Activated CD4-positive, alpha-beta T cell treated with anti-CD3 and anti-CD28 coated beads, Interleukin-2, amount 10 ng/mL, durations not matched to agents 7 days and 5 days (primary cell): Measurements from ENCODE around the gene GRID1. TPM values are rescaled to one million over a fixed set of nuclear protein-coding genes. Genes with fewer than 3 reads are reported as not detected.
"Not testable (repeated sequence)": the region's sequence is repeated elsewhere in the genome, so short reads cannot be mapped to it uniquely, and the experiment has no call there.

Source experiments
- CTCF ChIA-PET: fragments of 350-600 bp; sonication (Branson Sonifier 250); formaldehyde crosslinking; loops from one replicate; lab custom pipeline; 2021; ENCODE audit warnings: antibody characterized with exemption; lab: Charles Lee
- POLR2A ChIA-PET: fragments of 350-600 bp; sonication (Branson Sonifier 250); formaldehyde crosslinking; loops from one replicate; lab custom pipeline; 2021; ENCODE audit warnings: antibody characterized with exemption; lab: Charles Lee
- DNase-seq: peaks from one replicate; pipeline ENCODE4 v3.0.0-alpha.2; 2020
- H3K27ac Mint-ChIP-seq: one replicate; pipeline ENCODE4 v1.8.0; 2021; ENCODE audit warnings: mild to moderate bottlenecking, moderate library complexity, mixed read lengths
- H3K27me3 Mint-ChIP-seq: one replicate; pipeline ENCODE4 v1.8.0; 2021; ENCODE audit warnings: mixed read lengths
- H3K36me3 Mint-ChIP-seq: one replicate; pipeline ENCODE4 v1.8.0; 2021; ENCODE audit warnings: low read depth, mixed read lengths
- H3K4me1 Mint-ChIP-seq: one replicate; pipeline ENCODE4 v1.8.0; 2021; ENCODE audit warnings: mixed read lengths
- H3K4me3 Mint-ChIP-seq: one replicate; pipeline ENCODE4 v1.8.0; 2021; ENCODE audit warnings: mild to moderate bottlenecking, moderate library complexity, mixed read lengths
- H3K9me3 Mint-ChIP-seq: one replicate; pipeline ENCODE4 v1.8.0; 2021; ENCODE audit warnings: mixed read lengths
- total RNA-seq, 2 experiments: library from RNA; stranded (reverse); gene quantifications; one replicate each; pipeline ENCODE4 v1.2.3, GENCODE V29; 2021

The GRID1 gene
- total RNA-seq, 2 experiments from 2014 or later, result not detected

GRCh38 chr10:85713885-85714284 lies 652.7 kb downstream of the GRID1 start:
- no peaks in the 10 kb centered on the region for H3K27me3 Mint-ChIP-seq
- H3K9me3 Mint-ChIP-seq, result no peaks in the 10 kb centered on the region
- H3K27ac Mint-ChIP-seq, result no peak overlapping the region
- H3K4me3 Mint-ChIP-seq, result no peak overlapping the region
- ChIA-PET POLR2A (no interaction called here), CTCF (no interaction called here)
- H3K4me1 Mint-ChIP-seq, result no peaks in the 10 kb centered on the region
- H3K36me3 Mint-ChIP-seq, result no peaks in the 10 kb centered on the region
- DNase-seq, result no peak

GRCh38 chr10:85702768-85703167 lies 663.8 kb downstream of the GRID1 start:
- Mint-ChIP-seq H3K4me3 (no peak overlapping the region), H3K4me1 (no peaks in the 10 kb centered on the region), H3K27me3 (peaks cover 15% of the 10 kb centered on the region), H3K9me3 (no peaks in the 10 kb centered on the region), H3K27ac (no peak overlapping the region), H3K36me3 (no peaks in the 10 kb centered on the region)
- POLR2A ChIA-PET, result no interaction called here
- DNase-seq, result no peak
- CTCF ChIA-PET, result no interaction called here

- POLR2A ChIA-PET, DNase-seq, H3K4me3 Mint-ChIP-seq, CTCF ChIA-PET, H3K36me3 Mint-ChIP-seq, H3K9me3 Mint-ChIP-seq, H3K27ac Mint-ChIP-seq, H3K4me1 Mint-ChIP-seq: not testable (repeated sequence)
- H3K27me3 Mint-ChIP-seq, result peaks cover 16% of the 10 kb centered on the region
These were observed 667.5 kb downstream of the GRID1 start for GRCh38 chr10:85699066-85699465.

- DNase-seq, result no peak
- CTCF ChIA-PET, result no interaction called here
- no peaks in the 10 kb centered on the region for H3K36me3 Mint-ChIP-seq
- H3K27ac Mint-ChIP-seq, result no peak overlapping the region
- peaks cover 2% of the 10 kb centered on the region for H3K9me3 Mint-ChIP-seq
- H3K4me3 Mint-ChIP-seq, result no peak overlapping the region
- POLR2A ChIA-PET, result no interaction called here
- peaks cover 18% of the 10 kb centered on the region for H3K27me3 Mint-ChIP-seq
- no peaks in the 10 kb centered on the region for H3K4me1 Mint-ChIP-seq
These were observed 669.7 kb downstream of the GRID1 start for GRCh38 chr10:85696893-85697292.

GRCh38 chr10:85682621-85683020 lies 684.0 kb downstream of the GRID1 start:
- Mint-ChIP-seq H3K27me3 (peaks cover 6% of the 10 kb centered on the region), H3K9me3 (peaks cover 1% of the 10 kb centered on the region), H3K4me3 (no peak overlapping the region), H3K4me1 (no peaks in the 10 kb centered on the region), H3K36me3 (no peaks in the 10 kb centered on the region), H3K27ac (no peak overlapping the region)
- ChIA-PET CTCF (no interaction called here), POLR2A (no interaction called here)
- no peak for DNase-seq

GRCh38 chr10:85679710-85680109 lies 686.9 kb downstream of the GRID1 start:
- H3K4me3 Mint-ChIP-seq, result no peak overlapping the region
- ChIA-PET POLR2A (no interaction called here), CTCF (interaction anchor here (0.6 to 0.8 kb wide), 2 partner anchors 24 to 1699 kb away, joined by 3 read pairs; no protein-coding TSS in a partner anchor)
- no peak overlapping the region for H3K27ac Mint-ChIP-seq
- H3K36me3 Mint-ChIP-seq, result no peaks in the 10 kb centered on the region
- no peaks in the 10 kb centered on the region for H3K4me1 Mint-ChIP-seq
- H3K27me3 Mint-ChIP-seq, result peaks cover under 1% of the 10 kb centered on the region
- no peak for DNase-seq
- H3K9me3 Mint-ChIP-seq, result peaks cover 6% of the 10 kb centered on the region

- Mint-ChIP-seq H3K36me3 (no peaks in the 10 kb centered on the region), H3K4me3 (no peak overlapping the region), H3K27ac (no peak overlapping the region), H3K27me3 (no peaks in the 10 kb centered on the region), H3K4me1 (peaks cover 1% of the 10 kb centered on the region), H3K9me3 (peaks cover 6% of the 10 kb centered on the region)
- ChIA-PET POLR2A (no interaction called here), CTCF (interaction anchor here (0.6 to 0.8 kb wide), 2 partner anchors 23 to 1699 kb away, joined by 3 read pairs; no protein-coding TSS in a partner anchor)
- no peak for DNase-seq
These were observed 687.5 kb downstream of the GRID1 start for GRCh38 chr10:85679061-85679460.

GRCh38 chr10:85674851-85675250 lies 691.7 kb downstream of the GRID1 start:
- no peak for DNase-seq
- Mint-ChIP-seq H3K4me1 (peaks cover 23% of the 10 kb centered on the region), H3K27me3 (no peaks in the 10 kb centered on the region), H3K9me3 (peaks cover 16% of the 10 kb centered on the region), H3K27ac (no peak overlapping the region), H3K36me3 (peaks cover 4% of the 10 kb centered on the region), H3K4me3 (no peak overlapping the region)
- CTCF ChIA-PET, result interaction anchor here (0.7 kb wide), 1 partner anchor 180 kb away, joined by 3 read pairs; no protein-coding TSS in a partner anchor
- POLR2A ChIA-PET, result no interaction called here

GRCh38 chr10:85673270-85673669 lies 693.3 kb downstream of the GRID1 start:
- H3K27me3 Mint-ChIP-seq, result no peaks in the 10 kb centered on the region
- peaks cover 16% of the 10 kb centered on the region for H3K9me3 Mint-ChIP-seq
- DNase-seq, result no peak
- H3K4me3 Mint-ChIP-seq, result no peak overlapping the region
- ChIA-PET CTCF (no interaction called here), POLR2A (no interaction called here)
- no peak overlapping the region for H3K27ac Mint-ChIP-seq
- H3K36me3 Mint-ChIP-seq, result peaks cover 4% of the 10 kb centered on the region
- peaks cover 23% of the 10 kb centered on the region for H3K4me1 Mint-ChIP-seq

- H3K36me3 Mint-ChIP-seq, result peaks cover 4% of the 10 kb centered on the region
- H3K9me3 Mint-ChIP-seq, result peaks cover 11% of the 10 kb centered on the region
- no peak for DNase-seq
- H3K27ac Mint-ChIP-seq, result peak overlapping the region; percentile 61
- H3K4me3 Mint-ChIP-seq, result no peak overlapping the region
- CTCF ChIA-PET, result interaction anchor here (1.2 kb wide), 1 partner anchor 11 kb away, joined by 3 read pairs; no protein-coding TSS in a partner anchor
- POLR2A ChIA-PET, result no interaction called here
- peaks cover 23% of the 10 kb centered on the region for H3K4me1 Mint-ChIP-seq
- no peaks in the 10 kb centered on the region for H3K27me3 Mint-ChIP-seq
These were observed 695.1 kb downstream of the GRID1 start for GRCh38 chr10:85671530-85671929.

- ChIA-PET POLR2A (no interaction called here), CTCF (interaction anchor here (0.7 kb wide), 1 partner anchor 9 kb away, joined by 3 read pairs; no protein-coding TSS in a partner anchor)
- H3K36me3 Mint-ChIP-seq, result peaks cover 4% of the 10 kb centered on the region
- H3K27ac Mint-ChIP-seq, result no peak overlapping the region
- no peak overlapping the region for H3K4me3 Mint-ChIP-seq
- no peaks in the 10 kb centered on the region for H3K27me3 Mint-ChIP-seq
- peaks cover 11% of the 10 kb centered on the region for H3K9me3 Mint-ChIP-seq
- no peak for DNase-seq
- H3K4me1 Mint-ChIP-seq, result peaks cover 24% of the 10 kb centered on the region
These were observed 698.1 kb downstream of the GRID1 start for GRCh38 chr10:85668522-85668921.

- no peak overlapping the region for H3K4me3 Mint-ChIP-seq
- H3K4me1 Mint-ChIP-seq, result peaks cover 18% of the 10 kb centered on the region
- H3K27ac Mint-ChIP-seq, result no peak overlapping the region
- ChIA-PET POLR2A (no interaction called here), CTCF (no interaction called here)
- DNase-seq, result no peak
- peaks cover 6% of the 10 kb centered on the region for H3K9me3 Mint-ChIP-seq
- no peaks in the 10 kb centered on the region for H3K27me3 Mint-ChIP-seq
- peaks cover 1% of the 10 kb centered on the region for H3K36me3 Mint-ChIP-seq
These were observed 698.9 kb downstream of the GRID1 start for GRCh38 chr10:85667638-85668233.

- no peak overlapping the region for H3K4me3 Mint-ChIP-seq
- H3K4me1 Mint-ChIP-seq, result peaks cover 17% of the 10 kb centered on the region
- H3K27ac Mint-ChIP-seq, result no peak overlapping the region
- DNase-seq, result no peak
- H3K9me3 Mint-ChIP-seq, result peaks cover 3% of the 10 kb centered on the region
- ChIA-PET POLR2A (no interaction called here), CTCF (no interaction called here)
- H3K27me3 Mint-ChIP-seq, result no peaks in the 10 kb centered on the region
- peaks cover 1% of the 10 kb centered on the region for H3K36me3 Mint-ChIP-seq
These were observed 699.6 kb downstream of the GRID1 start for GRCh38 chr10:85666987-85667386.

GRCh38 chr10:85666102-85666501 lies 700.5 kb downstream of the GRID1 start:
- H3K9me3 Mint-ChIP-seq, result peaks cover 3% of the 10 kb centered on the region

More at GRCh38 chr10:85666102-85666501, 700.5 kb downstream of the GRID1 start:
- DNase-seq, result no peak
- Mint-ChIP-seq H3K4me1 (peaks cover 9% of the 10 kb centered on the region), H3K27ac (no peak overlapping the region), H3K4me3 (no peak overlapping the region), H3K27me3 (no peaks in the 10 kb centered on the region), H3K36me3 (peaks cover 1% of the 10 kb centered on the region)
- CTCF ChIA-PET, result no interaction called here
- POLR2A ChIA-PET, result no interaction called here
